Activated CD8-positive, alpha-beta T cell treated with anti-CD3 and anti-CD28 coated beads for 36 hours (primary cell): ENCODE data around the gene ECE1. TPM values are rescaled to one million over a fixed set of nuclear protein-coding genes. Genes with fewer than 3 reads are reported as not detected.

Experiments
- ATAC-seq: fragments of 200-7000 bp; cut with Tn5 transposase; one replicate; pipeline ENCODE4 v1.10.0; 2021; ENCODE audit warnings: mild to moderate bottlenecking, moderate library complexity
- CTCF ChIA-PET: fragments of 350-600 bp; sonication (Branson Sonifier 250); formaldehyde crosslinking; loops from one replicate; lab custom pipeline; 2021; ENCODE audit warnings: antibody characterized with exemption; lab: Charles Lee
- POLR2A ChIA-PET: fragments of 350-600 bp; sonication (Branson Sonifier 250); formaldehyde crosslinking; loops from one replicate; lab custom pipeline; 2021; ENCODE audit warnings: antibody characterized with exemption; lab: Charles Lee
- DNase-seq: peaks from one replicate; pipeline ENCODE4 v3.0.0-alpha.2; 2020
- H3K27ac Mint-ChIP-seq: one replicate; pipeline ENCODE4 v1.8.0; 2021; ENCODE audit warnings: mild to moderate bottlenecking, mixed read lengths
- H3K27me3 Mint-ChIP-seq: one replicate; pipeline ENCODE4 v1.8.0; 2021; ENCODE audit warnings: mixed read lengths
- H3K36me3 Mint-ChIP-seq: one replicate; pipeline ENCODE4 v1.8.0; 2021; ENCODE audit warnings: low read depth, mixed read lengths
- H3K4me1 Mint-ChIP-seq: one replicate; pipeline ENCODE4 v1.8.0; 2021; ENCODE audit warnings: low read depth, mixed read lengths
- H3K4me3 Mint-ChIP-seq: one replicate; pipeline ENCODE4 v1.8.0; 2021; ENCODE audit warnings: mild to moderate bottlenecking, moderate library complexity, mixed read lengths
- H3K9me3 Mint-ChIP-seq: one replicate; pipeline ENCODE4 v1.8.0; 2021; ENCODE audit warnings: mixed read lengths
- intact Hi-C: fragments of 100-400 bp; cut with micrococcal nuclease; formaldehyde crosslinking; loops from one replicate; pipeline ENCODE4 v1.10.0; 2022
- total RNA-seq, 2 experiments: library from RNA; stranded (reverse); gene quantifications; one replicate each; pipeline ENCODE4 v1.2.3, GENCODE V29; 2021
- TF ChIP-seq, protein P1 (sequence below): fragments of 200-600 bp; IDR thresholded peaks from one replicate; pipeline ENCODE4 v1.8.0; 2022; ENCODE audit warnings: antibody characterized with exemption, mild to moderate bottlenecking

The ECE1 gene
- total RNA-seq, 2 experiments from 2014 or later: 118 to 127 TPM

DNA sequence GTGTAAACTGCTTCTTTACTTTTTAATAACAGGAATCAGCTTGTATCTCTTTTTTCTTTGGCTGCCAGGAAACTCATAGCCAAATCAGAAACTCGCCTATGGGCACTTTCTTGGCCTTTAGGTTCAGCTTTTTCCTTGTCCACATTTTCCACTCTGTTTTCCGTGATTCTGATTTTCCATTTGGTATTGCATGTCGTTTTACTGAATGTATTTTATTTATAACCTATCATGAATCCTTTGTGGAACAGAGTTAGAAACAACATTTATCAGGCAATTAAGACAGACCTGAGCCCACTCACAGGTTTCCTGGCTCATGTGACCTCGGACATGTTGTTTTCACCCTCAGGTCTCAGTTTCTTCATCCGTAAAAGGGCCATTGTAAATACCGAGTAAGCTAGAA, 5.3 kb upstream of the ECE1 start:
- TF ChIP-seq, protein P1, sequence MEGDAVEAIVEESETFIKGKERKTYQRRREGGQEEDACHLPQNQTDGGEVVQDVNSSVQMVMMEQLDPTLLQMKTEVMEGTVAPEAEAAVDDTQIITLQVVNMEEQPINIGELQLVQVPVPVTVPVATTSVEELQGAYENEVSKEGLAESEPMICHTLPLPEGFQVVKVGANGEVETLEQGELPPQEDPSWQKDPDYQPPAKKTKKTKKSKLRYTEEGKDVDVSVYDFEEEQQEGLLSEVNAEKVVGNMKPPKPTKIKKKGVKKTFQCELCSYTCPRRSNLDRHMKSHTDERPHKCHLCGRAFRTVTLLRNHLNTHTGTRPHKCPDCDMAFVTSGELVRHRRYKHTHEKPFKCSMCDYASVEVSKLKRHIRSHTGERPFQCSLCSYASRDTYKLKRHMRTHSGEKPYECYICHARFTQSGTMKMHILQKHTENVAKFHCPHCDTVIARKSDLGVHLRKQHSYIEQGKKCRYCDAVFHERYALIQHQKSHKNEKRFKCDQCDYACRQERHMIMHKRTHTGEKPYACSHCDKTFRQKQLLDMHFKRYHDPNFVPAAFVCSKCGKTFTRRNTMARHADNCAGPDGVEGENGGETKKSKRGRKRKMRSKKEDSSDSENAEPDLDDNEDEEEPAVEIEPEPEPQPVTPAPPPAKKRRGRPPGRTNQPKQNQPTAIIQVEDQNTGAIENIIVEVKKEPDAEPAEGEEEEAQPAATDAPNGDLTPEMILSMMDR: no peak
- intact Hi-C loops: loop anchor here (2.0 kb wide), 1 partner anchor 29 kb away; no protein-coding TSS in a partner anchor
- H3K36me3 Mint-ChIP-seq: peaks cover 32% of the 10 kb centered on the region
- H3K9me3 Mint-ChIP-seq: no peaks in the 10 kb centered on the region
- CTCF ChIA-PET: interaction anchor here (1.2 to 5.6 kb wide), 8 partner anchors 11 to 50 kb away, joined by 3 to 62 read pairs (median 6); no protein-coding TSS in a partner anchor
- POLR2A ChIA-PET: interaction anchor here (0.7 to 7.2 kb wide), 7 partner anchors 12 to 49 kb away, joined by 3 to 90 read pairs (median 3); no protein-coding TSS in a partner anchor
- DNase-seq: no peak
- ATAC-seq: no peak
- H3K4me3 Mint-ChIP-seq: peak overlapping the region; percentile 2
- no peaks in the 10 kb centered on the region for H3K27me3 Mint-ChIP-seq
- H3K27ac Mint-ChIP-seq: peak overlapping the region; percentile 95
- peaks cover 92% of the 10 kb centered on the region for H3K4me1 Mint-ChIP-seq

DNA sequence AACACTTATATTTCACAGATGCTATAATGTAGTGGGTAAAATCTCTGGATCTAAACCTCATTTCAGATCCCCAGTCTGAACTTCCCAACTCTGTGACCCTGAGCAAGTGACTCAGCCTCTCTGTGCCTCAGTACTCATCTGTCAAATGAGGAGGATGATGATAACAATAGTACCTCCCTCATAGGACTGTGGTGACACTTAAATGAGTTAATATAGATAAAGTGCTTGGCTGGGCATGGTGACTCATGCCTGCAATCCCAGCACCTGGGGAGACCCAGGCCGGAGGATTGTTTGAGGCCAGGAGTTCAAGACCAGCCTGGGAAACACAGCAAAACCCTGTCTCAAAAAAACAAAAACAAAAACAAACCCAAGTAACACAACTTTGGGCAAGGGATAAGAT, 4.7 kb upstream of the ECE1 start:
- Mint-ChIP-seq H3K27ac (peak overlapping the region; percentile 95), H3K4me1 (peaks cover 88% of the 10 kb centered on the region), H3K9me3 (no peaks in the 10 kb centered on the region), H3K27me3 (no peaks in the 10 kb centered on the region), H3K4me3 (peak overlapping the region; percentile 63), H3K36me3 (peaks cover 33% of the 10 kb centered on the region)
- intact Hi-C loops: loop anchor here (2.0 kb wide), 1 partner anchor 30 kb away; no protein-coding TSS in a partner anchor
- TF ChIP-seq, protein P1: no peak
- peak; percentile 76 for DNase-seq
- POLR2A ChIA-PET: interaction anchor here (0.8 to 7.2 kb wide), 11 partner anchors 13 to 49 kb away, joined by 3 to 90 read pairs (median 10); no protein-coding TSS in a partner anchor
- CTCF ChIA-PET: interaction anchor here (1.1 to 5.6 kb wide), 9 partner anchors 11 to 100 kb away, joined by 4 to 62 read pairs (median 7); no protein-coding TSS in a partner anchor
- ATAC-seq: peak; percentile 45

DNA sequence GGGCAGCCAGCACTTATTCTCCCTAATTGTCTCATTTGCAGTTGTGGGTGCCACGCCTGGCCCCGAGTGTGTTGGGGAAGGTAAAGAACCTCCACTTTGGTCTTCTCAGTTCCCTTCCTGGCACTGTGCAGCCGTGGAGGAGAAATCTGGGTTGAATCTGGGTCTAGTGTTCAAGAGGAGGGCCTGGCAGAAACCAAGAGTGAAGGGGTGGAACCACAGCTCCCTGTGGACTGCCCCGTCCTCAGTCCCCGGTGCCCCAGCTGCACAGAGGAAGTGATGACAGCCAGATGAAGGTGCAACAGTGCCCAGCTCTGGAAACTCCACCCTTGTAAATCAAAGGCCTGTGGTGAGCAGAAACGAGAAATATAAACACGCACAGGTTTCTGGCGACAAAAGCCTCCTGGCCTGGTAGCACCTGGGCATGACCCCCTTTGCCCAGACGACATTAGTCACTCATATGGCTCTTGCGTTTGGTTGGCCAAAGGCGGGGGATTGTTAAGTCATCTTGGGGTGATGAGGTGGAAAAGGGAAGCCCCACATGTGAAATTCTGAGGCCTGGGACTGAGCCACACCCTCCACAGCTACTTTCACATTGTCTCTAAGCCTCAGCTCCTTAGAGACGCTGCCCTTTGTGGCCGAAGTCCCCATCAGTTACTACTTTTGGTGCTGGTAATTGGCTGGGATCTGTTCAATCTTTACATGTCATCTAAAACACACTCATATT, 4.2 kb upstream of the ECE1 start:
- TF ChIP-seq, protein P1: no peak
- H3K4me3 Mint-ChIP-seq: peak overlapping the region; percentile 63
- H3K36me3 Mint-ChIP-seq: peaks cover 35% of the 10 kb centered on the region
- H3K4me1 Mint-ChIP-seq: peaks cover 85% of the 10 kb centered on the region
- peak; percentile 66 for ATAC-seq
- intact Hi-C loops: loop anchor here (2.0 to 5.0 kb wide), 2 partner anchors 30 to 37 kb away; no protein-coding TSS in a partner anchor
- peak; percentile 95 for DNase-seq
- H3K9me3 Mint-ChIP-seq: no peaks in the 10 kb centered on the region
- H3K27ac Mint-ChIP-seq: peak overlapping the region; percentile 95
- H3K27me3 Mint-ChIP-seq: no peaks in the 10 kb centered on the region
- POLR2A ChIA-PET: interaction anchor here (0.8 to 7.2 kb wide), 11 partner anchors 13 to 50 kb away, joined by 3 to 90 read pairs (median 10); no protein-coding TSS in a partner anchor
- CTCF ChIA-PET: interaction anchor here (1.1 to 5.6 kb wide), 11 partner anchors 12 to 99 kb away, joined by 4 to 62 read pairs (median 6); no protein-coding TSS in a partner anchor

DNA sequence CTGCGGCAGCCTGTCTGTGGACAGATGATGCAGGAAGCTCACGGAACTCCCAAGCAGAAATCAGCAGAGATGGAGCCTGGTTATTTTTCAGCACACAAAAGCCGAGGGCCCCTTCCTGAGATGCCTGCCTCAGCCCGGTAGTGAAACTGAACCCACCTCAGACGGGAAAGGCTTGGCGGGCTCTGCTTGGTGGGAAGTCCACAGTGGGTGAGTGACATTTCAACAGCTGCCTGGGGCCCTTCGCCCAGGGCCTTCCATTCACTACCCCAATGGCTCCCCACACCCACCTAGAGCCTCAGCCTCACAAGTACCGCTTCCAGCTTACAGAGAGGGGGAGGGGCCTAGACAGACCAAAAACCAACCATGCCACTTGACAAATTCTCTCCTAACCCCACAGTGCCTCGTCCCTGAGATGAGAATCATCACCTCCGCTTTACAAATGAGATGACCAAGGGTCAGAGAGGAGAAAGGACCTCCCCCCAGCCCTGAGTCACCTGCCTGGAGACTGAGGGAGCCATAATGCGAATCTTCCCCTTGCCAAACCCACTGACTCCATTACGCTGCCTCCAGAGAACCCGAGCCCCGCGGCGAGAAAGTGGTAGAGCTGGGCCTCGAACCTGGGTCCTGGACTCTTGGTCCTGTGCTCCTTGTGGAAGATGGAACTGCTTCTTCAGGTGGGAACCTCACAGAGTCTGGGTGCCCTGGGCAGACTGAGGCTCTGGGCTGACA, 3.4 kb upstream of the ECE1 start:
- H3K4me3 Mint-ChIP-seq: peak overlapping the region; percentile 63
- peaks cover 35% of the 10 kb centered on the region for H3K36me3 Mint-ChIP-seq
- no peaks in the 10 kb centered on the region for H3K27me3 Mint-ChIP-seq
- TF ChIP-seq, protein P1: no peak
- peak; percentile 96 for DNase-seq
- POLR2A ChIA-PET: interaction anchor here (0.7 to 7.2 kb wide), 16 partner anchors 13 to 731 kb away, joined by 3 to 90 read pairs (median 5); no protein-coding TSS in a partner anchor
- peak overlapping the region; percentile 95 for H3K27ac Mint-ChIP-seq
- ATAC-seq: peak; percentile 58
- CTCF ChIA-PET: interaction anchor here (1.0 to 5.6 kb wide), 11 partner anchors 12 to 99 kb away, joined by 3 to 62 read pairs (median 9); no protein-coding TSS in a partner anchor
- no peaks in the 10 kb centered on the region for H3K9me3 Mint-ChIP-seq
- H3K4me1 Mint-ChIP-seq: peaks cover 83% of the 10 kb centered on the region
- intact Hi-C loops: loop anchor here (2.0 to 5.0 kb wide), 2 partner anchors 31 to 36 kb away; no protein-coding TSS in a partner anchor
